HFF-Myc (cell line): ENCODE measurements around the gene SIGLEC11.

ENCODE experiments used
- DNase-seq: peaks from one replicate; pipeline ENCODE4 v3.0.0-alpha.2; 2011; ENCODE audit warnings: low read depth; ENCODE audit errors: extremely low read depth
- H3K4me3 ChIP-seq: replicated peaks from 2 replicates; pipeline ENCODE4 v1.5.1; 2011; ENCODE audit warnings: low read depth, mild to moderate bottlenecking, control low read depth, low read length
- TF ChIP-seq, protein P1 (sequence below): IDR thresholded peaks from 2 replicates; pipeline ENCODE4 v1.5.1; 2012; ENCODE audit warnings: mild to moderate bottlenecking, low read depth, low read length, control low read depth; ENCODE audit errors: missing control alignments

Gene SIGLEC11

DNA sequence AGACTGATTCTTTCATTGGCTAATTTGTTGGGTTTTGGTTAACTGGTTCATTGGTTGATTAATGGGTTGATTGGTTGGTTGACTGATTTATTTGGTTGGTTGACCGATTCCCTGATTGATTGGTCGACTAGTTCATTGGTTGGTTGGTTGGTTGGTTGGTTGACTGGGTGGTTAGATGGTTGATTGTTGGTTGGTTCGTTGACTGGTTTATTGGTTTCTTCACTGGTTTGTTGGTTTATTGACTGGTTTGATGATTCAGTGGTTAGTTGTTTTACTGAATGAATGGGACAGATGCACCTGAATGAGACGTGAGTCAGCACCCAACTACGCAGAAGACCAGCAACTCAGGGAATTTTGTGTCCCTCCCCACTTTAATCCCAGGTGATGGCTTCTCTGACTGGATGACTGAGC, 28.9 kb downstream of the SIGLEC11 start:
- H3K4me3 ChIP-seq, result no peak overlapping the region

GRCh38 chr19:49931293-49932040, 29.5 kb downstream of the SIGLEC11 start:
- no peak overlapping the region for H3K4me3 ChIP-seq
- TF ChIP-seq, protein P1, sequence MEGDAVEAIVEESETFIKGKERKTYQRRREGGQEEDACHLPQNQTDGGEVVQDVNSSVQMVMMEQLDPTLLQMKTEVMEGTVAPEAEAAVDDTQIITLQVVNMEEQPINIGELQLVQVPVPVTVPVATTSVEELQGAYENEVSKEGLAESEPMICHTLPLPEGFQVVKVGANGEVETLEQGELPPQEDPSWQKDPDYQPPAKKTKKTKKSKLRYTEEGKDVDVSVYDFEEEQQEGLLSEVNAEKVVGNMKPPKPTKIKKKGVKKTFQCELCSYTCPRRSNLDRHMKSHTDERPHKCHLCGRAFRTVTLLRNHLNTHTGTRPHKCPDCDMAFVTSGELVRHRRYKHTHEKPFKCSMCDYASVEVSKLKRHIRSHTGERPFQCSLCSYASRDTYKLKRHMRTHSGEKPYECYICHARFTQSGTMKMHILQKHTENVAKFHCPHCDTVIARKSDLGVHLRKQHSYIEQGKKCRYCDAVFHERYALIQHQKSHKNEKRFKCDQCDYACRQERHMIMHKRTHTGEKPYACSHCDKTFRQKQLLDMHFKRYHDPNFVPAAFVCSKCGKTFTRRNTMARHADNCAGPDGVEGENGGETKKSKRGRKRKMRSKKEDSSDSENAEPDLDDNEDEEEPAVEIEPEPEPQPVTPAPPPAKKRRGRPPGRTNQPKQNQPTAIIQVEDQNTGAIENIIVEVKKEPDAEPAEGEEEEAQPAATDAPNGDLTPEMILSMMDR, result no peak
- no peak for DNase-seq

More for the DNA sequence above, 28.9 kb downstream of the SIGLEC11 start:
- no peak for DNase-seq
- TF ChIP-seq, protein P1, result no peak

GRCh38 chr19:49930483-49931011, 30.4 kb downstream of the SIGLEC11 start:
- H3K4me3 ChIP-seq, result peak overlapping the region; percentile 86; the same call in 1 of the 2 replicates
- DNase-seq, result no peak
- TF ChIP-seq, protein P1, result no peak

DNA sequence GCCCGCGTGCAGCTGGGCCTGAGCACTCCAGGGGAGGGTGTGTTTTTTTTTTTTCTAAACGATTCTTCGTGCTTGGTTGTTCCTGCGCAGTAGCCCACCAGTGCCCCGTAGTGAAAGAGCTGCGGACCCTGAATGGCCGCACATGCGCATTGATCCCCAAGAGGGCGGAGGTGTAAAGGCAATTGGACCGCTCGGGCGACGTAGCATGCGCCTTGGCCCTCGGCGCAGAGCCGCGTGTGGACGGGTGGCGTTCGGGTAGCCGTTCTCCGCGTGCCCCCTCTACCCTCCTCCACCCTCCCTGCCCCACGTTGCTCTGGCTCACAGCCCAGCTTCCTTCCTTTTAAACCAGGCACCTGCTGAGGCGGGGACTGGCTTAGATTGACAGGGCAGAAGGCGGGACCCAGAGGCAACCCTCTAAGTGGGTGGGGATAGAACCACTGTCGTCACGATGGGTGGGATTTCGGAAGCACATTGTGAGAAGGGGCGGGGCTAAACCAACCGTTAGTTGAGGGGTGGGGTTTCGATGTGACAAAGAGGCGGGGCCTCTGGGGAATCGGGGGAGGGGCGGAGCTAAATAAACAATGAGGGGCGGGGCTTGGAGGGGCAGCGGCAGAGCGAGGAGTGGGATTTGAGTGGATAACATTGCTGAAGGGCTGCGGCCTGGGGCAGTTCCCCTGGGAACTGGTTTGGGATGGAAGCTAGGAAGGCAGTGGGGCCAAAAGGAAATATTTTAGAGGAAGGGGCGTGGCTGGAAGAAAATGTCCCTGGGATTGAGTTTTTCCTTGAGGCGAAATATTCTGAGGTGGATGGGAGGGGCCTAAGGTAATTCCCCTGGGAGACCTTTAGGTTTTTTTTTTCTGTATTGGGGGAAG, 31.1 kb downstream of the SIGLEC11 start:
- TF ChIP-seq, protein P1, result no peak
- H3K4me3 ChIP-seq, result peak overlapping the region; percentile 86
- peak; percentile 91 for DNase-seq

DNA sequence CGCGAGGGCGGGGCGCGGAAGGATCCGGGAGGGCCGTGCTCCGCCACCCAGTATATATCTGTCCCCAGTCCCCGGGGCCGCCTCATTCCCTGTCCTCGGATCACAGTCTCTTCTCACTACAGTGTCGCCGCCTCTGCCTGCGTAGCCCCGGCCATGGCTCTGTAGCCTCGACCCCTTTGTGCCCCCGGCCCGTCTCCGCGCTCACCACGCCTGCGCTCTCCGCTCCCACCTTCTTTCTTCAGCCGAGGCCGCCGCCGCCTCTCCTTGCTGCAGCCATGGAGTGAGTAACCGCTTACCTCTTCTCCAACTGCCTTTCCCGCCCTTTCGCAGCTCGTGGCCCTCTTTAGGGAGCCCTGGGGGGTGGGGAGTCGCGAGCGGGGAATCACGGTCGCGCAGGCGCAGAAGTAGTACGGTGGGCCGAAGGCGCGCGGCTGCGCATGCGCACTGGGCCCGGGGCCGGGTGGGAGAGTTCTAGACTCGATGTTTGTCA, 31.8 kb downstream of the SIGLEC11 start, which contains the start of the genes ATF5 and NUP62:
ATF5 (plus strand) TSS at position 85 of the 490 bp plus-strand sequence. CDS start 1,646 bp downstream, outside the sequence.
NUP62 (minus strand) TSS at position 384 of the 490 bp plus-strand sequence. CDS start 19,697 bp downstream, outside the sequence.
- H3K4me3 ChIP-seq, result peak within 1 kb of the TSS; percentile 86
- peak; percentile 56 for DNase-seq
- TF ChIP-seq, protein P1, result no peak

GRCh38 chr19:49927526-49928264, 33.3 kb downstream of the SIGLEC11 start:
- no peak for DNase-seq
- TF ChIP-seq, protein P1, result no peak
- H3K4me3 ChIP-seq, result peak overlapping the region; percentile 86
